ENCODE measurements around the gene CERS5.

CERS5 gene

DNA sequence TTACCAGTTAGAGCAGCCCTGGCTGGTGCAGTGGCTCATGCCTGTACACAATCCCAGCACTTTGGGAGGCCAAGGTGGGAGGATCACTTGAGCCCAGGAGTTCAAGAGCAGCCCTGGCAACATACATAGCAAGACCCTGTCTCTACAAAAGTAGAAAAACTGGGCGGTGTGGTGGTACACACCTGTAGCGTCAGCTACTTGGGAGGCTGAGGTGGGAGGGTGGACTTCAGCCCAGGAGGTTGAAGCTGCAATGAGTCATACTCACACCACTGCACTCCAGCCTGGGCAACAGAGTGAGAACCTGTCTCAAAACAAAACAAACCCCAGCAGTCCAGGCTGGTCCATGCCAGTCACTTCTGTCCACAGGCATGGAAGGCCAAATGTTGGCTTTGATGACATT, 47.8 kb downstream of the CERS5 start:
- TF ChIP-seq POLR2A (IDR thresholded peaks at IDR 0.05; ENCODE audit: low read depth, low read length) (no peak), TAF1 (IDR thresholded peaks at IDR 0.05; ENCODE audit: low read depth, low read length) (no peak), POLR2AphosphoS5 (IDR thresholded peaks at IDR 0.05; ENCODE audit: low read depth, low read length) (no peak), SPI1 (IDR thresholded peaks at IDR 0.05; ENCODE audit: low read depth, low read length) (no peak), PAX5 (IDR thresholded peaks at IDR 0.05; ENCODE audit: insufficient read depth, low read length, severe bottlenecking) (no peak), POU2F2 (IDR thresholded peaks at IDR 0.05; ENCODE audit: low read depth, low read length) (no peak)
- DNase-seq (ENCODE audit: insufficient read length, low spot score) (no peak), FAIRE-seq (no peak)

DNA sequence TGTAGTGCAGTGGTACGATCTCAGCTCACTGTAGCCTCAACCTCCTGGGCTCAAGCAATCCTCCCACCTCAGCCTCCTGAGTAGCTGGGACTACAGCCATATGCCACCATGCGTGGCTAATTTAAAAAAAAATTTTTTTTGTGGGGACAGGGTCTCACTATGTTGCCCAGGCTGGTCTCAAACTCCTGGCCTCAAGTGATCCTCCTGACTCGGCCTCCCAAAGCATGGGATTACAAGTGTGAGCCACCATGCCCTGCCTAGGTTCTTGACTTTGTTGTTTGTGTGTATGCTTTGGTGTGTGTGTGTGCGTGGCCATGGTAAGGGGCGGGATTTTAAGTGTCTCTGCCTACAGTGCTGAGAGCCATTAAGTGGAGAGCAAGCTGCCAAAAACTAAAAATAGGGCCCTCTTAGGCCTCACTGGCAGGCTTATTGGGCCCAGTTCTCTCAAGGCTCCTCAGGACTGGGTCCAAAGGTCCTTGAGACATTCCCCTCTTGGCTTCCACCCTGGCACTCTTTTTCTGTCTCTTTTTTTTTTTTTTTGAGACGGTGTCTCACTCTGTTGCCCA, 50.0 kb downstream of the CERS5 start:
- no peak for DNase-seq (ENCODE audit: insufficient read length, low spot score)
- no peak for FAIRE-seq
- TF ChIP-seq TAF1 (IDR thresholded peaks at IDR 0.05; ENCODE audit: low read depth, low read length) (no peak), SPI1 (IDR thresholded peaks at IDR 0.05; ENCODE audit: low read depth, low read length) (no peak), POU2F2 (IDR thresholded peaks at IDR 0.05; ENCODE audit: low read depth, low read length) (no peak), POLR2AphosphoS5 (IDR thresholded peaks at IDR 0.05; ENCODE audit: low read depth, low read length) (no peak), PAX5 (IDR thresholded peaks at IDR 0.05; ENCODE audit: insufficient read depth, low read length, severe bottlenecking) (no peak), POLR2A (IDR thresholded peaks at IDR 0.05; ENCODE audit: low read depth, low read length) (no peak)

DNA sequence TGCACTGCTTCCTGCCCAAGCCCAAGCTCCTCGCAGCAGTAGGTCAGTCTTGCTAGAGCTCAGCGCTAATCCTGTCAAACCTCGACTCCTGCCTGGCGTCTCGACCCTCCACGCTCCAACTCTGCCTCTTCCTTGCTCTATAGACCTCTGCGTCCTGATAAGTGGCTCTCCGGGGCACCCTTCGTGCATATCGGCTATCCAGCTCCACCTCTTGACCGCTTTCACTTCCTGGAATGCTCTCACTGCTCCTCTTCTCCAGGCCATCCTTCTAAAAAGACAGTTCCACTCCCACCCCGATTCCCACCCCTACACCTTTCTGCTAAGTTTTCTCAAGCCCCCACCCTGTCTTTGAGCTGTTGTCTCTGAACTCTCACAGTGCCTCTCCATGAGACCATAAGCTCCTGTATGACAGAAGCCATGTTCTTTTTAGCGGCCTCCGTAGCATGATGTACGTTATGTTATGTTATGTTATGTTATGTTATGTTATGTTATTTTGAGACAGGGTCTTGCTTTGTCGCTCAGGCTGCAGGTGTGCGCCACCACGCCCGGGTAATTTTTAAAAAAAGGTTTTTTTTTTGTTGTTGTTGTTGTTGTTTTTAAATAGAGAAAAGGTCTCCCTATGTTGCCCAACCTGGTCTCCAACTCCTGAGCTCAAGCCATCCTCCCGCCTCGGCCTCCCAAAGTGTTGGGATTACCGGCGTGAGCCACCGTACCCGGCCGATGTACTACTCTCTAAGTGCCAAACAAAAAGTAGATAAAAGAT, 54.5 kb downstream of the CERS5 start:
- peak; percentile 39 for DNase-seq (ENCODE audit: insufficient read length, low spot score)
- no peak for FAIRE-seq
- TF ChIP-seq SPI1 (IDR thresholded peaks at IDR 0.05; ENCODE audit: low read depth, low read length) (peak; percentile 54), TAF1 (IDR thresholded peaks at IDR 0.05; ENCODE audit: low read depth, low read length) (no peak)

DNA sequence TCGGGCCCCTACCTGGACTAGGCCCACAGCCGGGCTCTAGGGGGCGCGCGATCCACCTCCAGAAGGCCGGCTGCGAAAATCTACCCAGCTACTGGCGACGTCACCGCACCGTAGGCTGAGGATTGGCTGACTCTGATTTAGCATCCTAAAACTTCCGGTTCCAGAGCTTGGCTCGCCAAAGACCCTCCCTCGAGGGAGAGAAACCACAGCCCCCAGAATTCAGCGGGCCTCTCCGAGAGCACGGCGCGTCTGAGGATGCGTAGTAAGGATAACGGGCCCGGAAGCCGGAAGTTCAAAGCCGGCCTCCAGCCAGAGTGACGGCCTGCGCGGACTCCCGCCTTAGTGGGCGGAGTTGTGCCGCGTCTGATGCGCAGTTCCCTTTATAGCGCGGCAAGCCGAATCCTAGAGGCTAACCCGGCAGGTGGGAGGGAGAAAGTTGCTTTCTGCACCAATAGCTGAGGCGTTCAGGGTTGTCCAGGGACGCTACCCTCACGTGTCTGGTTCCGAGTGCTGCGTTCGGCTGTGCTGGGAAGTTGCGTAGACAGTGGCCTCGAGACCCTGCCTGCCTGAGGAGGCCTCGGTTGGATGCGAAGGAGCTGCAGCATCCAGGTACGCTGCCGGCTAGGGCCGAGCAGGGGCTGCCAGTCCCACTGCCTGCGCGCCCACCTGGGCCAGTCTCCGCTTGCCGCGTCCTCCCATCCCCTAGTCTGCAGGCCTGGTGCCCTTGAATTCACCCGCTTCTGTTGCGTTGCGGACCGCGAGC, 55.3 kb downstream of the CERS5 start, which contains the start of gene COX14:
Gene COX14, plus strand, starts transcription at position 544 of the 763 bp plus-strand sequence. CDS start 7,808 bp downstream, outside the sequence.
- TF ChIP-seq PAX5 (IDR thresholded peaks at IDR 0.05; ENCODE audit: insufficient read depth, low read length, severe bottlenecking) (no peak), POU2F2 (IDR thresholded peaks at IDR 0.05; ENCODE audit: low read depth, low read length) (peak; percentile 12; the same call in 1 of the 2 replicates), POLR2AphosphoS5 (IDR thresholded peaks at IDR 0.05; ENCODE audit: low read depth, low read length) (peak; percentile 98), SPI1 (IDR thresholded peaks at IDR 0.05; ENCODE audit: low read depth, low read length) (peak; percentile 83), POLR2A (IDR thresholded peaks at IDR 0.05; ENCODE audit: low read depth, low read length) (peak; percentile 98), TAF1 (IDR thresholded peaks at IDR 0.05; ENCODE audit: low read depth, low read length) (peak; percentile 96)
- FAIRE-seq (peak; percentile 99), DNase-seq (ENCODE audit: insufficient read length, low spot score) (peak; percentile 94)

DNA sequence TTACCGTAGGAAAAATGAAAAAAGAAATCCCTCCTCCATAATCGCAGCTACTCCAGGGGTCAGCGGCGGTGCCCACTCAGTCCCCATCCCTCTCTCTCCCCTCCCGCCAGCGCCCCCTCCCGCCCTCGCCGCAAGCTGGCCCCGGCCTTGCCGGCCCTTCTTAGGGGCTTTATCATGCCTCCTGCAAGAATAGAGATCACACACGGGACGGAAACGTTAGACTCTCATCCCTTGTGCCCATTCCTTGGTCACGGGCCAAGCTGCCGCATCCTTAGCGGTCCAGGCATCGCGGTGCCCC, 55.8 kb downstream of the CERS5 start:
- no peak for DNase-seq (ENCODE audit: insufficient read length, low spot score)
- TF ChIP-seq POU2F2 (IDR thresholded peaks at IDR 0.05; ENCODE audit: low read depth, low read length), result no peak
- no peak for TF ChIP-seq POLR2AphosphoS5 (IDR thresholded peaks at IDR 0.05; ENCODE audit: low read depth, low read length)
- no peak for TF ChIP-seq TAF1 (IDR thresholded peaks at IDR 0.05; ENCODE audit: low read depth, low read length)
- TF ChIP-seq PAX5 (IDR thresholded peaks at IDR 0.05; ENCODE audit: insufficient read depth, low read length, severe bottlenecking), result no peak
- TF ChIP-seq SPI1 (IDR thresholded peaks at IDR 0.05; ENCODE audit: low read depth, low read length), result no peak
- TF ChIP-seq POLR2A (IDR thresholded peaks at IDR 0.05; ENCODE audit: low read depth, low read length), result no peak
- FAIRE-seq, result no peak

DNA sequence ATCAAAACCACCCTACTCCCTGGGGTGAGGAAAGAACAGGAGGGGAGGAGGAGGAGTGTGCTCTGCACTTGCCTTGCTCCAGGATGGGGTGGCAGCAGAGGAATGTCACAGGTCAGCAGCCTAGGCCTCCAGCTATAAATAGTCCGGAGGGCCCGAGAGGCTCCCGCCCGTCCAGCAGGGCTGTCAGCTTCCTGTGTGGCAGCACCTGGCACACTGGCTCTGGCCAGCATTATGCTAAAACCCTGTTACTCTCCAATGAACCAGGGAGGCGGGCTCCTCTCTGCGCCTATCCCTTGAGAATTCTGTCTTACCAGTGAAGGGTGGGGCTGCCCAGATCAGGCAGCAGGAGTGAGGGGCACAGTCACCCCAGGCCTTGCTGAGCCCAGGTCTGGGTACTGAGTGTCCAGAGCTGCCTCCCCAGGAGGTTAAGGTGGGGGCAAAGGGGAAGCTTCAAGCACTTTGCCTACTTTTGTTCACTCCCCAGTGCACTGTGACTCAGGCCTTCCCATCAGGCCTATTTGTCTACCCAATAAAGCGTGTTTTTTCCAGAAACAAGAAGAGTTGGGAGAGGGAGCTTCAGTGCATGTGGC, 56.3 kb downstream of the CERS5 start:
- TF ChIP-seq POLR2AphosphoS5 (IDR thresholded peaks at IDR 0.05; ENCODE audit: low read depth, low read length) (no peak), SPI1 (IDR thresholded peaks at IDR 0.05; ENCODE audit: low read depth, low read length) (no peak), TAF1 (IDR thresholded peaks at IDR 0.05; ENCODE audit: low read depth, low read length) (no peak), PAX5 (IDR thresholded peaks at IDR 0.05; ENCODE audit: insufficient read depth, low read length, severe bottlenecking) (no peak), POU2F2 (IDR thresholded peaks at IDR 0.05; ENCODE audit: low read depth, low read length) (no peak), POLR2A (IDR thresholded peaks at IDR 0.05; ENCODE audit: low read depth, low read length) (no peak)
- FAIRE-seq, result no peak
- no peak for DNase-seq (ENCODE audit: insufficient read length, low spot score)

DNA sequence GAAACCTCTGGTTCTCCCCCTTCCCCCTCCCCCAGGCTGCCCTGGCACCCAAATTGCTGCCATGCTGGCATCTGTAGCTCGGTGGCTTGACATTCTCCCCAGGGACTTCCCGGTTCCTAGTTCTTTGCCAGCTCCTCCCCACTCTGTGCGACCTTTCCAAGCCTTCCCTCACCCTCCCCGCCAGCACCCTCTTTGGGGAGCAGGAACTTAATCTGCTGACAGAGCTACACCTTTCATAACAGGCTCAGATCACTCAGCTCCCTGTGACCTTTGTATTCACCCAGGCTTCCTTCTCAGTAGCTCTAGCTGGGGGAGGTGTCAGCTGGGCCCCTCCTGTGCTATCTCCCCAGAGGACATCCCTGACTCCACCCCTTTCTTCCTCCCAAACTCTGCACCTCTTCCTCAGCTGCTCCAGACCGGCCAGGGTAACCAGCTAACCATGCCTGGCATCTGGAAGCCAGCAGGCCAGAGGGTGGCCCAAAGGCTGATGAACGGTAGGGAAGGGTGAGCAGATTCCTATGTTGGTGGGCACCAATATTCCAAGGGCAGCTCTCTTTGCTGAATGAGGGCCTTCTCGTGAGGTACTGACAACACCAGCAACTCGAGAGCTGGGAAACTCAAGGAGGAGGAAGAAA, 56.9 kb downstream of the CERS5 start:
- FAIRE-seq, result peak; percentile 67
- DNase-seq (ENCODE audit: insufficient read length, low spot score), result no peak

DNA sequence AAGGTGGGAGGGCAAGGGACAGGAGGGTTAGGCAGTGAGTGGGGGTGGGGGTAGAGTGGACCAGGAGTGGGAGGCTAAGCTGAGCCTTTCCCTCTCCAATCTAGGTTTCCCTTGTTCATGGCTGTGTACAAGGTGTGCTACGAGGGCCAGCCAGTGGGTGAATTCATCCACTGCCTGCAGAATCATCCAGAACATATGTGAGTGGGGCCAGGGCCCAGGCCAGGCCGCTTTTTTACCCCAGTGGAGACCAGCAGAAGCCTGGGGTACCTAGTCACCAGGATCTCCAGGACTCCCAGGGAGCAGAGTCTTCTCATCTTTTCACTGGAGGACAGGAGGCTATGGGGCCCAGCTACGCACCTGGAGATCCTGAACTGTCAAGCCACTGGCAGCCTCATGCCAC, 57.9 kb downstream of the CERS5 start:
- FAIRE-seq (no peak), DNase-seq (ENCODE audit: insufficient read length, low spot score) (no peak)
- TF ChIP-seq SPI1 (IDR thresholded peaks at IDR 0.05; ENCODE audit: low read depth, low read length) (no peak), POLR2A (IDR thresholded peaks at IDR 0.05; ENCODE audit: low read depth, low read length) (no peak), TAF1 (IDR thresholded peaks at IDR 0.05; ENCODE audit: low read depth, low read length) (no peak), POLR2AphosphoS5 (IDR thresholded peaks at IDR 0.05; ENCODE audit: low read depth, low read length) (no peak), PAX5 (IDR thresholded peaks at IDR 0.05; ENCODE audit: insufficient read depth, low read length, severe bottlenecking) (no peak), POU2F2 (IDR thresholded peaks at IDR 0.05; ENCODE audit: low read depth, low read length) (no peak)

More for the DNA sequence above, 56.9 kb downstream of the CERS5 start:
- TF ChIP-seq TAF1 (IDR thresholded peaks at IDR 0.05; ENCODE audit: low read depth, low read length), result no peak
- TF ChIP-seq POU2F2 (IDR thresholded peaks at IDR 0.05; ENCODE audit: low read depth, low read length), result no peak
- no peak for TF ChIP-seq POLR2A (IDR thresholded peaks at IDR 0.05; ENCODE audit: low read depth, low read length)
- no peak for TF ChIP-seq SPI1 (IDR thresholded peaks at IDR 0.05; ENCODE audit: low read depth, low read length)
- TF ChIP-seq POLR2AphosphoS5 (IDR thresholded peaks at IDR 0.05; ENCODE audit: low read depth, low read length), result no peak
- no peak for TF ChIP-seq PAX5 (IDR thresholded peaks at IDR 0.05; ENCODE audit: insufficient read depth, low read length, severe bottlenecking)

All from GM12891 (cell line).